ENCODE results near the gene METTL8.
A peak's percentile ranks its signal among the peaks of the same experiment; 100 is the strongest.

METTL8 gene

GRCh38 chr2:171433763-171434012 lies at the start of gene METTL8:
Gene METTL8 (minus strand): TSS chr2:171433990. CDS start chr2:171392185, 41,805 bp downstream.
- no peak for DNase-seq (ENCODE audit: low read depth in 2 of 2)

- no peak for DNase-seq (ENCODE audit: low read depth in 2 of 2)
Measured at GRCh38 chr2:171482877-171483276, 49.1 kb upstream of the METTL8 start.

GRCh38 chr2:171482308-171482707 lies 48.5 kb upstream of the METTL8 start:
- DNase-seq (ENCODE audit: low read depth in 2 of 2): no peak

- DNase-seq (ENCODE audit: low read depth in 2 of 2): no peak
Measured at GRCh38 chr2:171480908-171481307, 47.1 kb upstream of the METTL8 start.

- no peak for DNase-seq (ENCODE audit: low read depth in 2 of 2)
Measured at GRCh38 chr2:171479154-171479814, 45.5 kb upstream of the METTL8 start.

- no peak for DNase-seq (ENCODE audit: low read depth in 2 of 2)
Measured at GRCh38 chr2:171478345-171478744, 44.6 kb upstream of the METTL8 start.

GRCh38 chr2:171475979-171476378 lies 42.2 kb upstream of the METTL8 start:
- DNase-seq (ENCODE audit: low read depth in 2 of 2): no peak

GRCh38 chr2:171470129-171470528 lies 36.3 kb upstream of the METTL8 start:
- DNase-seq (ENCODE audit: low read depth in 2 of 2): no peak

GRCh38 chr2:171469176-171469575 lies 35.4 kb upstream of the METTL8 start:
- DNase-seq (ENCODE audit: low read depth in 2 of 2): no peak

GRCh38 chr2:171460537-171460936 lies 26.7 kb upstream of the METTL8 start:
- DNase-seq (ENCODE audit: low read depth in 2 of 2): no peak

GRCh38 chr2:171459498-171459897 lies 25.7 kb upstream of the METTL8 start:
- no peak for DNase-seq (ENCODE audit: low read depth in 2 of 2)

GRCh38 chr2:171452773-171453172 lies 19.0 kb upstream of the METTL8 start:
- DNase-seq (ENCODE audit: low read depth in 2 of 2): no peak

GRCh38 chr2:171451074-171451473 lies 17.3 kb upstream of the METTL8 start:
- no peak for DNase-seq (ENCODE audit: low read depth in 2 of 2)

GRCh38 chr2:171447675-171448074 lies 13.9 kb upstream of the METTL8 start:
- no peak for DNase-seq (ENCODE audit: low read depth in 2 of 2)

- DNase-seq (ENCODE audit: low read depth in 2 of 2): no peak
Measured at GRCh38 chr2:171441470-171441869, 7.7 kb upstream of the METTL8 start.

GRCh38 chr2:171436307-171436706 lies 2.5 kb upstream of the METTL8 start:
- DNase-seq (ENCODE audit: low read depth in 2 of 2): no peak

GRCh38 chr2:171434013-171434989 lies 511 bp upstream of the METTL8 start, which contains the start of gene DCAF17:
Gene DCAF17 (plus strand): TSS chr2:171434226. CDS start chr2:171434578, 352 bp downstream.
- DNase-seq (ENCODE audit: low read depth in 2 of 2): peak; percentile 82 to 84

- no peak for DNase-seq (ENCODE audit: low read depth in 2 of 2)
Measured at GRCh38 chr2:171432969-171433762, 624 bp downstream of the METTL8 start.

- DNase-seq (ENCODE audit: low read depth in 2 of 2): no peak
Measured at GRCh38 chr2:171432206-171432968, 1.4 kb downstream of the METTL8 start.

GRCh38 chr2:171431677-171432167 lies 2.1 kb downstream of the METTL8 start:
- DNase-seq (ENCODE audit: low read depth in 2 of 2): no peak
